Neural cell (in vitro differentiated cells): ENCODE data around the gene ABHD16B.

Source experiments
- CTCF ChIP-seq: fragments of 450-650 bp; IDR thresholded peaks from 2 replicates; pipeline ENCODE4 v1.5.1; 2014; ENCODE audit warnings: antibody characterized with exemption, mild to moderate bottlenecking, moderate library complexity; ENCODE audit not compliant: poor library complexity, severe bottlenecking
- EZH2 ChIP-seq: fragments of 200-600, 300-800 bp; shearing (Covaris generic), sonication (generic); IDR thresholded peaks from 2 replicates; pipeline ENCODE4 v1.6.1; 2014; ENCODE audit warnings: antibody characterized with exemption, low read length, borderline replicate concordance, mild to moderate bottlenecking; ENCODE audit not compliant: insufficient read depth, poor library complexity, severe bottlenecking
- POLR2AphosphoS5 ChIP-seq: IDR thresholded peaks from 2 replicates; pipeline ENCODE4 v1.6.1; 2012
- RAD21 ChIP-seq: fragments of 450-650 bp; conservative IDR thresholded peaks from 2 replicates; pipeline ENCODE4 v1.6.1; 2014; ENCODE audit warnings: antibody characterized with exemption, mild to moderate bottlenecking, moderate library complexity
- REST ChIP-seq: IDR thresholded peaks from 2 replicates; pipeline ENCODE4 v1.6.1; 2012; ENCODE audit warnings: borderline replicate concordance
- TAF1 ChIP-seq: IDR thresholded peaks from 2 replicates; pipeline ENCODE4 v1.6.1; 2012; ENCODE audit warnings: low read depth

DNA sequence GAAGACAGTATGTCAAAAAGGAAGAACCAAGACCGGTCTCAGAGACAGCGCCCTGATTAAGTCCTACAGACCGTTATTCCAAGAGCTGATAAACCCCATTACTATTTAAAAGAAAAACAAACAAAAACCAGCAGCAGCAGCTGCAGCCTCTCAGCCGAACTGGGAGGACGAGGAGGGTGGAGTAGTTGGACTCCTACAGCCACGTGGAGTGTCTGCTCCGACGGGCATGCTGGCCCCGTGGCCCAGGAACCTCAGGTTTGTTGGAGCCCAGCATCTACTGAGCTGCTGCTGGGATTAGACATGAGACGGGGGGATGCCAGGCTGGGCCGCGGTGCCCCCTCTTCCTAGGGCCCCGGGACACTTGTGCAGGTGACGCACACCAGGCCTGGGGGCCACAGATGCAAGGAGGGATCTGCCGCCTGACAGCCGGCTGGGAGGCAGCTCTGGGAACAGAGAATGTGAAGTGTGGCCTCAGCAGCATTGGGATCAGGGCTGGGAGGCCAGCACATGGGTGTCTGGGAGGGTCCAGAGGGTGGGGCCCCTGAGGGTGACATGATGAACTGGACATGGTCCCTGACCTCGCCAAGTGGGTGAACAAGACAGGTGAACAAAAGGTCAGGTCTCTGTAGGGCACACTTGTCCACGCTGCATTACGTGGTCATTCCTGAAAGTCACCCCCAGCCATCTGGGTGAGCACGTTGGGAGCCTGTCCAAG is 27.4 kb upstream of the ABHD16B start:
- TF ChIP-seq CTCF (no peak), EZH2 (no peak), POLR2AphosphoS5 (no peak), REST (no peak), TAF1 (no peak), RAD21 (no peak)
